Lower lobe of right lung (tissue), 2 donors: ENCODE measurements around the gene LINC01488. TPM values are rescaled to one million over a fixed set of nuclear protein-coding genes. Genes with fewer than 3 reads are reported as not detected.

ENCODE experiments used
- ATAC-seq, 2 donors: fragments of 200-7000 bp; cut with Tn5 transposase; one replicate each; pipeline ENCODE4 v1.9.1; 2020 to 2022; ENCODE audit warnings: mild to moderate bottlenecking in 2 of 2, moderate library complexity in 2 of 2
- DNase-seq: peaks from one replicate; pipeline ENCODE4 v3.0.0-alpha.2; 2020
- H3K27ac ChIP-seq: fragments of 200-600 bp; one replicate; pipeline ENCODE4 v1.8.0; 2022
- H3K27me3 ChIP-seq: fragments of 200-600 bp; one replicate; pipeline ENCODE4 v1.8.0; 2022; ENCODE audit warnings: low read depth
- H3K36me3 ChIP-seq: fragments of 200-600 bp; one replicate; pipeline ENCODE4 v1.8.0; 2022; ENCODE audit warnings: mild to moderate bottlenecking
- H3K4me1 ChIP-seq: fragments of 200-600 bp; one replicate; pipeline ENCODE4 v1.8.0; 2022
- H3K4me3 ChIP-seq: fragments of 200-600 bp; one replicate; pipeline ENCODE4 v1.8.0; 2022; ENCODE audit warnings: mild to moderate bottlenecking
- H3K9me3 ChIP-seq: fragments of 200-600 bp; one replicate; pipeline ENCODE4 v1.8.0; 2022
- intact Hi-C: fragments of 100-400 bp; cut with DNase I; formaldehyde crosslinking; loops from one replicate; pipeline ENCODE4 v1.11.0; 2022
- total RNA-seq: library from RNA; stranded (reverse); fragmentation: NEBNext Ultra II Directional; extraction: Animal tissue kit (Norgen Biotek cat#: 25700); gene quantifications from one replicate; pipeline ENCODE4 v1.2.1, GENCODE V29; 2021
- TF ChIP-seq, protein P1 (sequence below): fragments of 200-600 bp; IDR thresholded peaks from one replicate; pipeline ENCODE4 v1.8.0; 2022; ENCODE audit warnings: antibody characterized with exemption, mild to moderate bottlenecking
- donor health status: DM: no; HTN: yes; CAD: no; lungs with severe emphysema.

The LINC01488 gene
- total RNA-seq, 1 donor from 2014 or later = not detected

DNA sequence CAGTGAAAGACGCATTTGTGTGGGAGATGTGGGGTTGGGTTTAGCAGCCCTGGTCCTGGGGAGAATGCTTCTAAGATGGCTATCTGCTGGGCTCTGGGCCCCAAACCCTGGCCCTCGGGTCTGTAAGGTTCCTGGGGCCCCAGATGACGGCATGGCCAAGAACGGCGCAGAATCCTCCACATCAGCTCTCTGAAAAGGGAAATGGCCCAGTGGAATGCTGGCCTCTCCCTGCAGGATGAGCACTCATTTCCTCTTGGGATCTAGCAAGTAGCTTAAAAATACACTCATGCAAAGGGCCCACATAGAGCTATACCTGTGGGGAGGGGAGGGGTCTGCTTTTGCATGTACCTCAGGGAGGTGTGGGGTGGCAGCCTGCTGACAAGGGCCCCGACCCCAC lies 37.5 kb upstream of the LINC01488 start:
- intact Hi-C loops = no loop called here
- Histone ChIP-seq H3K9me3 (no peaks in the 10 kb centered on the region), H3K4me1 (peaks cover 59% of the 10 kb centered on the region), H3K4me3 (peak overlapping the region; percentile 48), H3K27ac (peak overlapping the region; percentile 88), H3K27me3 (no peaks in the 10 kb centered on the region), H3K36me3 (no peaks in the 10 kb centered on the region)
- DNase-seq (no peak), ATAC-seq (peak; percentile 1 to 2)
- TF ChIP-seq, protein P1, sequence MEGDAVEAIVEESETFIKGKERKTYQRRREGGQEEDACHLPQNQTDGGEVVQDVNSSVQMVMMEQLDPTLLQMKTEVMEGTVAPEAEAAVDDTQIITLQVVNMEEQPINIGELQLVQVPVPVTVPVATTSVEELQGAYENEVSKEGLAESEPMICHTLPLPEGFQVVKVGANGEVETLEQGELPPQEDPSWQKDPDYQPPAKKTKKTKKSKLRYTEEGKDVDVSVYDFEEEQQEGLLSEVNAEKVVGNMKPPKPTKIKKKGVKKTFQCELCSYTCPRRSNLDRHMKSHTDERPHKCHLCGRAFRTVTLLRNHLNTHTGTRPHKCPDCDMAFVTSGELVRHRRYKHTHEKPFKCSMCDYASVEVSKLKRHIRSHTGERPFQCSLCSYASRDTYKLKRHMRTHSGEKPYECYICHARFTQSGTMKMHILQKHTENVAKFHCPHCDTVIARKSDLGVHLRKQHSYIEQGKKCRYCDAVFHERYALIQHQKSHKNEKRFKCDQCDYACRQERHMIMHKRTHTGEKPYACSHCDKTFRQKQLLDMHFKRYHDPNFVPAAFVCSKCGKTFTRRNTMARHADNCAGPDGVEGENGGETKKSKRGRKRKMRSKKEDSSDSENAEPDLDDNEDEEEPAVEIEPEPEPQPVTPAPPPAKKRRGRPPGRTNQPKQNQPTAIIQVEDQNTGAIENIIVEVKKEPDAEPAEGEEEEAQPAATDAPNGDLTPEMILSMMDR = no peak

DNA sequence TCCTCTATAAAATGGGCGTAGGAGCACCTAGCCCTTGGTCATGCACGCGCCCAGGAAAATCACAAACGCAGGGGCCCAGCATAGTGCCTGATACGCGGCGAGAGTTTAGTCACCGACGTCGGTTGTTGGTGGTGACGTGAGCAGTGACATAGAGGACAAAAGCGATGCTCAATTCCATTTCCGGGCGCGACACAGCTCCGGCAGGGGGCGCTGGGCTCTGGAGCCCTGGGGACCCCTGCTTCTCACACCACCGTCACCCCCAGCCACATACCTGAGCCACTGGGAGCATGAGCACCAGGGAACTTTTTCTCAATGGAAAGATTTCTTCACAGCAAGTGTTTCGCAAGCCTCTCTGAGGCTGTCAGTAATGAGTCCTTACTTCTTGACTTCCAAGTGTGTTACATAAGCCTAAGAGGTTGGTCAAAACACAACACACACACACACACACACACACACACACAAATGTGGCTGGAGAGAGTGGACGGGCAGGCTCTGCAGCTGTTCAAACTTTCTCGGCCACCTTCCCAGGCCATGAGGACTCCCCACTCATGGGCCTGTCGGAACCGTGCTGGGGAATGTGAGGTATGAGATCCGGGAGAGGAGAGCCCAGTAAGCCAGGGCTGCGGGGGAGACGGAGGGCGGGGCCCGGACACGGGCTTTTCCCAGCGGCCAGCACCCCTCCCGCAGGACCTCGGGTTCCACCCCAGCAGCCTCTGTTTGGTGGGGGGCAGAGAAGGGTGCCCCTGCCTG lies 36.9 kb upstream of the LINC01488 start:
- H3K9me3 ChIP-seq = no peaks in the 10 kb centered on the region
- H3K4me1 ChIP-seq = peaks cover 65% of the 10 kb centered on the region
- TF ChIP-seq, protein P1 = peak; percentile 51
- peak overlapping the region; percentile 88 for H3K27ac ChIP-seq
- no peaks in the 10 kb centered on the region for H3K27me3 ChIP-seq
- intact Hi-C loops = no loop called here
- ATAC-seq = peak; percentile 88 to 91
- H3K36me3 ChIP-seq = no peaks in the 10 kb centered on the region
- peak; percentile 89 for DNase-seq
- peak overlapping the region; percentile 48 for H3K4me3 ChIP-seq

GRCh38 chr11:69445131-69445470 lies 36.4 kb upstream of the LINC01488 start:
- intact Hi-C loops = no loop called here
- no peak for ATAC-seq
- Histone ChIP-seq H3K36me3 (no peaks in the 10 kb centered on the region), H3K4me1 (peaks cover 71% of the 10 kb centered on the region), H3K9me3 (no peaks in the 10 kb centered on the region), H3K27me3 (no peaks in the 10 kb centered on the region), H3K27ac (peak overlapping the region; percentile 88), H3K4me3 (peak overlapping the region; percentile 33)
- no peak for DNase-seq
- TF ChIP-seq, protein P1 = no peak

- Histone ChIP-seq H3K27ac (no peak overlapping the region), H3K4me3 (no peak overlapping the region), H3K36me3 (no peaks in the 10 kb centered on the region), H3K9me3 (no peaks in the 10 kb centered on the region), H3K27me3 (no peaks in the 10 kb centered on the region), H3K4me1 (peaks cover 77% of the 10 kb centered on the region)
- TF ChIP-seq, protein P1 = no peak
- DNase-seq = no peak
- intact Hi-C loops = no loop called here
- no peak for ATAC-seq
Observed at GRCh38 chr11:69446108-69446507, 35.4 kb upstream of the LINC01488 start.

- DNase-seq = peak; percentile 67
- intact Hi-C loops = no loop called here
- no peak for ATAC-seq
- no peak overlapping the region for H3K4me3 ChIP-seq
- H3K9me3 ChIP-seq = no peaks in the 10 kb centered on the region
- TF ChIP-seq, protein P1 = no peak
- H3K36me3 ChIP-seq = no peaks in the 10 kb centered on the region
- H3K27me3 ChIP-seq = no peaks in the 10 kb centered on the region
- H3K4me1 ChIP-seq = peaks cover 68% of the 10 kb centered on the region
- no peak overlapping the region for H3K27ac ChIP-seq
Observed at GRCh38 chr11:69447786-69448185, 33.7 kb upstream of the LINC01488 start.
